Measurements from ENCODE around the gene SLC37A4.

DNA sequence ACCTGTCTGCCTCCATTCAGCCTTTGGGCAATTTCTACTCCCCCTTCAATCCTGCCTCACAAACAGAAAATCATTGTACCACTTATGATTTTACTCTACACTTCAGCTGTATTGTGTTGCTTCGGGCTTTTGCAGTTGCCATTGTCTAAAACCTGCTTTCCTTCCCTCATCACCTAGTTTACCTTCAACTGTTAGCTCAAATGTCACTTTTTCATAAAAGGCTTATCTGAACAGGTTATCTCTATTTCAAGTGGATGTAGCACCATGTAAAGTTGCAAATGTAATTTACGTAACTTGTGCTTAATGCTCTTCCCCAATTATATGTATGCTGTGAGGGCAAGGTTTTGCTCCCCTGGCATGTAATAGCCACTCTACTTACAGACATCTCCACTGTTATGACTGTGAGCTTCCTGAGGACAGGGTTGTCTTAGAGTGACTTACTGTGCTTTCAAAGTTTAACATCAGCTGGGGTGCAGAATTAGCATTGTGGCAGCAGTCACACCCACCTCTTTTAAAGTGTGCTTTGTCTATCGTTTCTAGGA is 18.0 kb downstream of the SLC37A4 start:
- TF ChIP-seq, protein P1, sequence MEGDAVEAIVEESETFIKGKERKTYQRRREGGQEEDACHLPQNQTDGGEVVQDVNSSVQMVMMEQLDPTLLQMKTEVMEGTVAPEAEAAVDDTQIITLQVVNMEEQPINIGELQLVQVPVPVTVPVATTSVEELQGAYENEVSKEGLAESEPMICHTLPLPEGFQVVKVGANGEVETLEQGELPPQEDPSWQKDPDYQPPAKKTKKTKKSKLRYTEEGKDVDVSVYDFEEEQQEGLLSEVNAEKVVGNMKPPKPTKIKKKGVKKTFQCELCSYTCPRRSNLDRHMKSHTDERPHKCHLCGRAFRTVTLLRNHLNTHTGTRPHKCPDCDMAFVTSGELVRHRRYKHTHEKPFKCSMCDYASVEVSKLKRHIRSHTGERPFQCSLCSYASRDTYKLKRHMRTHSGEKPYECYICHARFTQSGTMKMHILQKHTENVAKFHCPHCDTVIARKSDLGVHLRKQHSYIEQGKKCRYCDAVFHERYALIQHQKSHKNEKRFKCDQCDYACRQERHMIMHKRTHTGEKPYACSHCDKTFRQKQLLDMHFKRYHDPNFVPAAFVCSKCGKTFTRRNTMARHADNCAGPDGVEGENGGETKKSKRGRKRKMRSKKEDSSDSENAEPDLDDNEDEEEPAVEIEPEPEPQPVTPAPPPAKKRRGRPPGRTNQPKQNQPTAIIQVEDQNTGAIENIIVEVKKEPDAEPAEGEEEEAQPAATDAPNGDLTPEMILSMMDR (IDR thresholded peaks at IDR 0.05; ENCODE audit: control extremely low read depth in 1 of 3, insufficient read depth in 1 of 3, low read depth in 1 of 3, low read length in 3 of 3) = no peak
- no peak for TF ChIP-seq YY1 (IDR thresholded peaks at IDR 0.05; ENCODE audit: low read depth, low read length)
- TF ChIP-seq BRCA1 (IDR thresholded peaks at IDR 0.05; ENCODE audit: low read depth, low read length) = no peak
- peak; percentile 50 for TF ChIP-seq POLR2AphosphoS5 (IDR thresholded peaks at IDR 0.05; ENCODE audit: low read depth, low read length)
- no peak for TF ChIP-seq CHD2 (IDR thresholded peaks at IDR 0.05; ENCODE audit: low read length)
- TF ChIP-seq PHF8 (conservative IDR thresholded peaks at IDR 0.05; ENCODE audit: low read depth, low read length) = no peak
- TF ChIP-seq JUND (IDR thresholded peaks at IDR 0.05; ENCODE audit: low read length) = no peak
- TF ChIP-seq POLR2A (IDR thresholded peaks at IDR 0.05; ENCODE audit: control extremely low read depth in 1 of 2, low read depth in 2 of 2, low read length in 2 of 2) = no peak
- no peak for TF ChIP-seq GABPA (IDR thresholded peaks at IDR 0.05; ENCODE audit: borderline replicate concordance, insufficient read depth, low read length)
- no peak for TF ChIP-seq CBX8 (IDR thresholded peaks at IDR 0.05; ENCODE audit: borderline replicate concordance, low read depth, low read length)
